HCT116 (cell line): ENCODE data around the gene COX6A2. TPM values are rescaled to one million over a fixed set of nuclear protein-coding genes. Genes with fewer than 3 reads are reported as not detected.

ENCODE experiments used
- ATAC-seq: fragments of 200-7000 bp; cut with Tn5 transposase; 2 replicates; pipeline ENCODE4 v1.9.1; 2020; ENCODE audit warnings: mild to moderate bottlenecking, moderate library complexity
- BruUV-seq: library from RNA; stranded (reverse); fragments of 400-500 nt; replicated peaks from 2 replicates; lab custom pipeline; 2021; lab: Mats Ljungman, UMichigan
- CTCF ChIA-PET: fragments of 300-600 bp; sonication (Branson Sonifier 250); formaldehyde crosslinking; loops from one replicate; lab custom pipeline; 2021; ENCODE audit warnings: antibody characterized with exemption; lab: Charles Lee
- POLR2A ChIA-PET: fragments of 300-600, 350-600 bp; sonication (Branson Sonifier 250); formaldehyde crosslinking; loops from one replicate; lab custom pipeline; 2021; ENCODE audit warnings: antibody characterized with exemption; lab: Charles Lee
- RAD21 ChIA-PET, 2 experiments: fragments of 300-600 bp; sonication (Branson Sonifier 250); formaldehyde crosslinking; loops; one replicate each; lab custom pipeline; 2023; ENCODE audit warnings: low total read pairs in 2 of 2; ENCODE audit not compliant: uncharacterized antibody in 2 of 2, unreplicated experiment in 2 of 2, low non-redundant PET in 1 of 2; lab: Charles Lee
- DNase-seq: peaks from one replicate; pipeline ENCODE4 v3.0.0-alpha.2; 2010; ENCODE audit warnings: low read depth, low spot score
- H2AFZ ChIP-seq: fragments of 200-600 bp; shearing (Covaris generic), sonication (generic); 2 replicates; pipeline ENCODE4 v1.6.1; 2017; ENCODE audit warnings: low read depth, mixed run types, mixed read lengths, antibody characterized with exemption, low read length; ENCODE audit not compliant: poor library complexity, severe bottlenecking
- H3K27ac ChIP-seq: 2 replicates; pipeline ENCODE4 v1.5.1; 2012; ENCODE audit warnings: low read depth, low read length
- H3K27me3 ChIP-seq: fragments of 200-600 bp; sonication (generic); 2 replicates; pipeline ENCODE4 v1.6.1; 2016; ENCODE audit warnings: mixed run types, low read length, mixed read lengths; ENCODE audit not compliant: insufficient read depth
- H3K36me3 ChIP-seq, 2 experiments: fragments of 200-500 bp in 1 of 2; fragments of 200-600 bp in 1 of 2; sonication (Bioruptor generic) in 1 of 2; sonication (generic) in 1 of 2; 2 replicates each; pipeline versions ENCODE4 v1.5.1 to v1.6.1; 2014 to 2016; ENCODE audit warnings: low read length in 2 of 2, inconsistent platforms in 1 of 2, mixed read lengths in 1 of 2, mixed run types in 1 of 2; ENCODE audit not compliant: insufficient read depth in 2 of 2, control insufficient read depth in 1 of 2
- H3K4me1 ChIP-seq, 2 experiments: fragments of 200-600 bp in 1 of 2; sonication (generic) in 1 of 2; 2 replicates each; pipeline versions ENCODE4 v1.5.1 to v1.6.1; 2012 to 2017; ENCODE audit warnings: low read length in 2 of 2, inconsistent platforms in 1 of 2, mild to moderate bottlenecking in 1 of 2, mixed read lengths in 1 of 2, mixed run types in 1 of 2, moderate library complexity in 1 of 2; ENCODE audit not compliant: insufficient read depth in 2 of 2, control insufficient read depth in 1 of 2
- H3K4me2 ChIP-seq: fragments of 200-600 bp; sonication (generic); 2 replicates; pipeline ENCODE4 v1.6.1; 2017; ENCODE audit warnings: mixed run types, low read length, mixed read lengths
- H3K4me3 ChIP-seq, 2 experiments: fragments of 200-600 bp in 1 of 2; sonication (generic) in 1 of 2; replicated peaks in 1 of 2; 2 replicates each; pipeline ENCODE4 v1.5.1; 2011 to 2016; ENCODE audit warnings: low read length in 2 of 2, control low read depth in 1 of 2, low read depth in 1 of 2, mild to moderate bottlenecking in 1 of 2, mixed read lengths in 1 of 2, mixed run types in 1 of 2
- H3K79me2 ChIP-seq: fragments of 200-600 bp; sonication (generic); 2 replicates; pipeline ENCODE4 v1.6.1; 2017; ENCODE audit warnings: mild to moderate bottlenecking, mixed run types, low read length, moderate library complexity, mixed read lengths; ENCODE audit not compliant: insufficient read depth
- H3K9ac ChIP-seq: fragments of 200-600 bp; sonication (generic); 2 replicates; pipeline ENCODE4 v1.6.1; 2016; ENCODE audit warnings: low read length, mixed read lengths
- H3K9me2 ChIP-seq: fragments of 200-600 bp; sonication (generic), shearing (Covaris generic); 2 replicates; pipeline ENCODE4 v1.6.1; 2017; ENCODE audit warnings: mixed run types, mild to moderate bottlenecking, moderate library complexity; ENCODE audit not compliant: insufficient read depth
- H3K9me3 ChIP-seq, 2 experiments: fragments of 200-500 bp in 1 of 2; fragments of 200-600 bp in 1 of 2; sonication (Bioruptor generic) in 1 of 2; sonication (generic) in 1 of 2; 2 replicates each; pipeline ENCODE4 v1.6.1; 2014 to 2017; ENCODE audit warnings: low read length in 2 of 2, mixed read lengths in 2 of 2, inconsistent platforms in 1 of 2, low read depth in 1 of 2, mild to moderate bottlenecking in 1 of 2, mixed run types in 1 of 2, moderate library complexity in 1 of 2; ENCODE audit not compliant: control insufficient read depth in 1 of 2, insufficient read depth in 1 of 2
- H4K20me1 ChIP-seq: fragments of 200-600 bp; sonication (generic), shearing (Covaris generic); 2 replicates; pipeline ENCODE4 v1.6.1; 2017; ENCODE audit warnings: mixed run types, mild to moderate bottlenecking, moderate library complexity; ENCODE audit not compliant: insufficient read depth
- CBX3 ChIP-seq: IDR thresholded peaks from 2 replicates; pipeline ENCODE4 v1.6.1; 2012; ENCODE audit warnings: low read depth
- CEBPB ChIP-seq: IDR thresholded peaks from 2 replicates; pipeline ENCODE4 v1.6.1; 2012; ENCODE audit warnings: low read depth
- CTCF ChIP-seq, 3 experiments: fragments of 200-600 bp in 1 of 3; sonication (generic) in 1 of 3; IDR thresholded peaks in 2 of 3; conservative IDR thresholded peaks in 1 of 3; 2 replicates each; pipeline ENCODE4 v1.5.1; 2012 to 2017; ENCODE audit warnings: low read depth in 2 of 3, low read length in 2 of 3, antibody characterized with exemption in 1 of 3, borderline replicate concordance in 1 of 3, control low read depth in 1 of 3, mild to moderate bottlenecking in 1 of 3, mixed read lengths in 1 of 3, mixed run types in 1 of 3, moderate library complexity in 1 of 3; ENCODE audit not compliant: insufficient read depth in 1 of 3
- ELF1 ChIP-seq: IDR thresholded peaks from 2 replicates; pipeline ENCODE4 v1.6.1; 2012; ENCODE audit warnings: low read depth, borderline replicate concordance
- FOSL1 ChIP-seq: IDR thresholded peaks from 2 replicates; pipeline ENCODE4 v1.6.1; 2012; ENCODE audit warnings: low read depth
- JUND ChIP-seq: IDR thresholded peaks from 2 replicates; pipeline ENCODE4 v1.6.1; 2012
- MAX ChIP-seq: IDR thresholded peaks from 2 replicates; pipeline ENCODE4 v1.6.1; 2012
- RAD21 ChIP-seq: IDR thresholded peaks from 2 replicates; pipeline ENCODE4 v1.6.1; 2012; ENCODE audit warnings: low read depth, mild to moderate bottlenecking
- SIN3A ChIP-seq: IDR thresholded peaks from 2 replicates; pipeline ENCODE4 v1.6.1; 2012; ENCODE audit warnings: low read depth
- SRF ChIP-seq: IDR thresholded peaks from 2 replicates; pipeline ENCODE4 v1.6.1; 2012; ENCODE audit warnings: low read depth
- ZFX ChIP-seq: fragments of 450-650 bp; IDR thresholded peaks from 2 replicates; pipeline ENCODE4 v1.6.1; 2017
- ZNF274 ChIP-seq: fragments of 200-500 bp; sonication (Bioruptor generic); IDR thresholded peaks from 2 replicates; pipeline ENCODE4 v1.6.1; 2014; ENCODE audit warnings: mild to moderate bottlenecking, low read depth, low read length, inconsistent platforms
- intact Hi-C: fragments of 100-400 bp; cut with micrococcal nuclease; formaldehyde crosslinking; loops from 2 replicates; pipeline ENCODE4 v1.10.0; 2022
- total RNA-seq: library from RNA; stranded (reverse); gene quantifications from one replicate; pipeline ENCODE4 v1.2.1, GENCODE V29; 2021; ENCODE audit not compliant: unreplicated experiment

Gene COX6A2
- total RNA-seq, 1 experiment from 2014 or later = not detected

- BruUV-seq = no TSS peak
- Histone ChIP-seq H3K9me2 (no peaks in the 10 kb centered on the region), H3K9me3 (no peaks in the 10 kb centered on the region), H3K4me2 (peak overlapping the region; percentile 23), H4K20me1 (no peaks in the 10 kb centered on the region), H3K9ac (no peak overlapping the region), H3K4me1 (peaks cover 0 to 15% of the 10 kb centered on the region in 2 experiments; a peak in 2 of 4 replicates), H3K27ac (no peak overlapping the region), H3K36me3 (no peaks in the 10 kb centered on the region), H3K27me3 (no peaks in the 10 kb centered on the region), H3K4me3 (no peak overlapping the region), H3K79me2 (peaks cover 2% of the 10 kb centered on the region), H2AFZ (no peak overlapping the region)
- no peak for ATAC-seq
- TF ChIP-seq ZNF274 = no peak
- no peak for TF ChIP-seq MAX
- TF ChIP-seq CBX3 = no peak
- no peak for TF ChIP-seq SRF
- TF ChIP-seq SIN3A = no peak
- TF ChIP-seq JUND = peak; percentile 47; the same call in 1 of the 2 replicates
- no peak for TF ChIP-seq CTCF (IDR thresholded peaks at IDR 0.05 in 2 of 3, conservative IDR thresholded peaks at IDR 0.05 in 1 of 3; ENCODE audit: borderline replicate concordance in 1 of 3, insufficient read depth in 1 of 3, low read depth in 2 of 3, low read length in 2 of 3)
- TF ChIP-seq ELF1 = no peak
- TF ChIP-seq ZFX = no peak
- no peak for TF ChIP-seq RAD21
- peak; percentile 61 for TF ChIP-seq FOSL1
- no peak for TF ChIP-seq CEBPB
- POLR2A ChIA-PET = no interaction called here
- intact Hi-C loops = no loop called here
- RAD21 ChIA-PET = no interaction called here
- DNase-seq = peak; percentile 19
- CTCF ChIA-PET = interaction anchor here (0.6 kb wide), 1 partner anchor 51 kb away, joined by 3 read pairs; no protein-coding TSS in a partner anchor
These were observed 18.7 kb downstream of the COX6A2 start for GRCh38 chr16:31409433-31409832.
